Activated naive CD4-positive, alpha-beta T cell treated with anti-CD3 and anti-CD28 coated beads, Interleukin-2, amount 50 U/mL, for 16 hours (primary cell): ENCODE measurements around the gene POP4.
"Not testable (repeated sequence)": the region's sequence is repeated elsewhere in the genome, so short reads cannot be mapped to it uniquely, and the experiment has no call there.

Source experiments
- DNase-seq: peaks from one replicate; pipeline ENCODE4 v3.0.0-alpha.2; 2020

POP4 gene

DNA sequence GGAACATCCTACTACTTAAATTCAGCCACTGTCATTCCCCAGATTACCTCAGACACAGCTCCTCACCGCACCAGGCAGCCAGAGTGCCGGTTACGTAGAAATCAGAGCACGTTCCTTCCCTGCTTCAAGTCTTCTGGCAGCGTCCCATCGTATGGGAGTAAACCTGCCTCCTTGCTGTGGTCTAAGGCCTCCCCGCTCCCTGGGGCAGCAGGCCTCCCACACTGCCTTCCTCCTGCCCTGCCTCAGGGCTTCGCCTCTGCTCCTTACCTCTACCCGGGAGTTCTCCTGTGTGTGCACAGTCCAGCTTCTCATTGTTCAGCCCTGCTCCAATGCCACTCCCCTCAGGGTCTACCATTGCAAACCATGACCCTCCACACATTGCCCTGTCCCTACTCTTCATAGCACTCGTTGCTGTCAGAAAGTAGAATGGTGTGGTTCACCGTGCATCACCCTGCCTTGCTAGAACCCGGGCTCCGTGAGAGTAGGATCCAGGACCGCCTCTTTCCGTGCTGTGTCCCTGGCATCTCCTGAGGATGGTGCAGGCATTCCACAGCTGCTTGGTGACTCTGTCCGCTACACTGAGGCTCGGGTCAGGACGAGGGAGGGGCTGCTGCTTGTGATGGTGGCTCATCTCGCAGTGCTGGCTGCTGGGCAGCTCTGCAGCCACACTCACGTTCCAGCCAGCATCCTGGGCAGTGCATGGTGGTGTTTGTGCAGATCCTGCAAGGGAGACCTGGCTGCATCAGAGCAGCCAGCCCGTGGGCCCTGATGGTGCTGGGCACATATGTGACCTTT lies 6.9 kb downstream of the POP4 start:
- DNase-seq, result no peak

DNA sequence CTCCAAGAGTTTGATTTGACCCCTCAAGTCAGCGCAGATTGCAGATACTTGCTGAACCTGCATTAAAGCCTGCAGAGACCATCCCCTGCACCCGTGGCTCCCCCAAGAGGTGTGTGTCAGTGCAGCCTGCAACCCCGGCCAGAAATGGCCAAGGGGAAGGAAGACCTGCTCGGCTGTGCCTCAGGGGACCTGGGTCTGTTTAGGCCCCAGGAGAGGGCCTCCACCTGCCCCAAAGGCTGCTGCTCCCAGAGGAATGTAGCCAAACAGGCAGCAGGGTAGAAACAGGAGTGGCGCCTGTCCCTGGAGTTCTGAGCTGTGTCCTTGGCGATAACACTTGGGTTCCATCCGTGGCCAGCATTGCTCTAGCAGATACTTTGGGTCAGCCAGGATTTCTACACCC lies 8.0 kb downstream of the POP4 start:
- no peak for DNase-seq

DNA sequence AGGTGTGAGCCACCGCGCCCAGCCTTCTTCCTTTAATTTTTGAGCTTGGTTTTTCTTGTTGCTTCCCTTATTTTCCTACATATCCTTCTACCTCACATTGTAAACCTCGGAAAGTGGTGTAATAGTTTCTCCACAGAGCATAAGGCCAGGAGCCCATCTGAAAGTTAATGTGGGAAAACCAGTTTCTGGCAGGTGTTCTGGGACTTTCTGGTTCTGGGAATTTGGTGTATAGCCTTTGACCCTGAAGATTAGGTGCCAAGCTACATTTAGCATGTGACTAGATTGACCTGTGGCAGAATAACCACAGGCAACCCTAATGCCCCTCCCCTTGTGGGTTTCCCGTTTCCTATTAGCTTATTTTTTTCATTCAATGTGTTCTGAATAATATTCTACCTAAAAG lies 8.7 kb downstream of the POP4 start:
- DNase-seq, result no peak

- DNase-seq, result no peak
Observed at GRCh38 chr19:29615891-29616425, 9.9 kb downstream of the POP4 start.

DNA sequence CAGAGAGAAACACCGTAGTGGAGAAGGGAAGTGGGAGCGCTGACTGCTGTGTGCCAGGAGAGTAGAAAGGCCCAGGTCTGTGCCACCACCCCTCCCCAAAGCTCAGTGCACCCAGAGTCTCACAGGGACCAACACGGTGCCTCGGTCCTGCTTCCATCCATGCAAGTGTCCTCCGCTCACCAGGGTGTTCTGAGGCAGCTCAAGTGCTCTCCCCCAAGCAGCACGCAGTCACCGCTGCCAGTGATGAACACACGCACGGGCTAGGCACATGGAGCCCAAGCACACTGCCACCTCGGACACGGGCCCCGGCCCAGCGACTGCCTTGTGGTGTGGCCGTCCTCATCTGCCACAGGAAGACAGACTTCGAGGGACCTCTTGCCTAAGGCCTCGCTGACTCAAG lies 10.5 kb downstream of the POP4 start:
- DNase-seq, result no peak

DNA sequence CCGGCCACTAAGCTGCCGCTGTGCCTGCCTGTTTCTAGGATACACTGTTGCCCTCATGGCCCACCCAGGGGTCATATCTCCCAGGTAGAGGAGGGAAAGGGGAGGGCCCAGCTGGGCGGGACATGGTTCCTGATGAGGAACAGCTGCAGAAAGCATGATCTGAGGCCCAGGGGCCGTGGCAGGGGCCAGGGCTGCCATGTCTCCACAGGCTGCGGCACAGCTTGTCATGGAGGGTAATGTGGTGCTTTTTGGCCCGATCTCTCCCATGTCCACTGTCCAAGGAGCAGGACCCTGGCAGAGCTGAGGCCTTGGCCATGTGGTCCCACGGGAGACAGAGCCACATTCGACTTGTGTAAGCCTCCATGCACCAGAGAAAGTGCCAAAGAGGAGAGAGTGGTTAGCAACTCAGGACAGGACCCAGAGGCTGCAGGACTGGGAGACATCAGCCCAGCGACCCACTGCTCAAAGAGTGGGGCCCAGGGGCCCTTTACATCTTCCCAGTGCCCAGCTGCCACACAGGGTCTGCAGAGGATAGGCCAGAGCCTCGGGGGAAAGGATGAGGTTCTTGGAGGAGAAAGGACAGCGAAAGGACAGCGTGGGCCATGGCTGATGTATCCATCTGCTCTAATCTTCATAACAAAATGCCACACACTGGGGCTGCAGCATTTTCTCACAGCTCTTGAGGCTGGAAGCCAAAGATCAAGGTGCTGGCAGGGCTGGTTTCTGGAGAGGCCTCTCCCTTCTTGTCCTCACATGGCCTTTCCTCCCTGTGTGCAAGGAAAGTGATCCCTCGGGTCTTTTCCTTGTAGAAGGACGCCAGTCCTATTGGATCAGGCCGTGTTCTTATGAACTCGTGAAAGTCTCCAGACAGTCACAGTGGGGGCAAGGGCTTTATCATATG lies 11.5 kb downstream of the POP4 start:
- DNase-seq, result no peak

DNA sequence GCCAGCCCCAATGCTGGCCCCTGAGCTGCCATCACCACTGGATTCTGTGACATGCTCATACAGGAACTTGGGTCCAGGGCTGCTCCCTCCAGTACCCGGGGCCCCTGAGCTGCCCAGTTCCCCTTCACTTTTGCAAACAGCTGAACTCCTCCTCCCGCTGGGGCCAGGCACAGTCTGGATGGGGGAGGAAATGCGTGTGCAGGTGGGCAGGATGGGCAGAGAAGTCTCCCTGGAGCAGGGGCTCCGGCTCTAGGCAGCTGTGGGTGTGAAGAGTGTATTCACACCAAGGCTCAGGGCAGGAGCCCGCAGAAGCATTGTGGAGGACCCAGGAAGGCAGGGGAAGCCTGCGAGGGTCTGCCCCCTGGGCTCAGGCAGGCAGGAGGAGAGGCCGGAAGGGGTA lies 12.4 kb downstream of the POP4 start:
- DNase-seq, result no peak

GRCh38 chr19:29618871-29619270 lies 12.8 kb downstream of the POP4 start:
- no peak for DNase-seq

- peak; percentile 30 for DNase-seq
Observed at GRCh38 chr19:29620931-29621351, 14.9 kb downstream of the POP4 start.

DNA sequence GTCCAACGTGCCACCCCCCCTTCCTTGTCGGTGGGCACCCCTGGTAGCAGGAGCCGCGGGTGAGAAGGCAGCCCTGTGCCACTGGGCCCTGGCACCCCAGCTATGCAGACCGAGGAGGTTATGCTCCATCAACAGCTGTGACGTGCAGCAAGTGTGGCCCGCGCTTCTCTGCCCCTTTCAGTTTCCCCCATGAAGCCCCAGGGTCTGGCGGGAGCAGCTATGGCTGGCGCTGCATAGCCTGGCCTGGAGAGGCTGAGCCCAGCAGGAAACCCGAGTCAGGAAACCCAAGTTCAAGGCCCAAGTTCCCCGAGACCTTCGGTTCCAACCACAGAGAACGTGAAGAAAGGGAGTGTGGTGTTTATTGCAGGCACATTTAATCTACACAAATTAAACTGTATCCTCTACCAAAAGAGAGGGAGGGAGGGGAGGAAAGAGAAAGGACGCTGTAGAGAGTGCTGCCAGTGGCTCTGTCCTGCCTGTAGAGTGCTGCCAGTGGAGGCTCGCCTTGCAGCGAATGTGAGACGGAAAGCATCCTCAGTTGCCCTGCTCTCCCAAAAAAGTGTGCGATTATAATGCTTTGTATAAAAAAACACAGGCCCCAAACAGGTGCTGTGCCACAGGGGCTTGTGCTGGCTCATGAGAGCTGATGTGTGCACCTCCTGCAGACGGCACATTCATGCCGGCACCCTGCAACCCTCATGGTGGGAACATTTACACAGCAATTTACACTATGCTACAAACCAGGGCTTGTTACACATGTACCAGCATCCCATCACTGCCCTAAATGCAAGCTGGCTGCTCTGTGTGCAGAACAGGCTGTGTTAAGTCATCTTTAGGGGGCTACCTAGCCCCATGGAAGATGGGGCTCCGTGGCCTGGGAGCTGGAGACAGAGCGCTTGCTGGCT lies 16.3 kb downstream of the POP4 start:
- DNase-seq, result no peak

DNA sequence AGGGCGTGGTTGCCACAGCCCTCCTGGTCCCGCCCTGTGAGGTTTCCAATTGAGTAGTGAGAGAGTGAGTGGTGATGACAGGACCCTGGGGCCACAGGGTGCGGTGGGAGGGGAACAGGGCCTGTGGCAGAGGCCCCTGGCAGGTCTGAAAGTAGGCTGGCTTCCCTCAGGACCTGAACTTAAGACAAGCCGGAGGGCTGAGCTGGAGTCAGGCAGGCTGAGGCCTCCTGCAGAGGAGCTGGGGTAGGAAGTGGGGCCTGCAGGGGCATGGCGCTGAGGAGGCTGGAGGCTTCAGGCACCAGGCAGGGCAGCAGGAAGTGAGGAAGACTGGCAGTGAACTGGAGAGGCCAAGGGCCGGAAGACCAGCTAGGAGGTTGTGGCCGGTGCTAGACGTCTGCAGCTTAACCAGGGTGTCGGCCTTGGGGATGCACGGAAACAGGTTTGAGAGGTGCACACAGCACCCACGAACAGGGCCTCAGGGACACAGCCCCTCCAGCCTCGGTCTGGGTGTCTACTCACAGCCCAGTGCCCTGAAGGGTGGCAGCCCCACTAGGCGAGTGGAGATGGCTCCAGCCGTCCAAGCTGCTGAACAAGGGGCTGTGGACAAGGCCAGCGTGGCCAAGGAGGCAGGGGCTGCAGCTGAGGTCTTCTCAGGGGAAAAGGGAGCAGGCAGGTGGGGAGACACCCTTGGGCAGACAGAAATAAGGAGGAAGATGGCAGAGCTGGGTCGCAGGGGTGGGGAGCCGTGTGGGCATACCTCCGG lies 17.8 kb downstream of the POP4 start:
- DNase-seq, result no peak

DNA sequence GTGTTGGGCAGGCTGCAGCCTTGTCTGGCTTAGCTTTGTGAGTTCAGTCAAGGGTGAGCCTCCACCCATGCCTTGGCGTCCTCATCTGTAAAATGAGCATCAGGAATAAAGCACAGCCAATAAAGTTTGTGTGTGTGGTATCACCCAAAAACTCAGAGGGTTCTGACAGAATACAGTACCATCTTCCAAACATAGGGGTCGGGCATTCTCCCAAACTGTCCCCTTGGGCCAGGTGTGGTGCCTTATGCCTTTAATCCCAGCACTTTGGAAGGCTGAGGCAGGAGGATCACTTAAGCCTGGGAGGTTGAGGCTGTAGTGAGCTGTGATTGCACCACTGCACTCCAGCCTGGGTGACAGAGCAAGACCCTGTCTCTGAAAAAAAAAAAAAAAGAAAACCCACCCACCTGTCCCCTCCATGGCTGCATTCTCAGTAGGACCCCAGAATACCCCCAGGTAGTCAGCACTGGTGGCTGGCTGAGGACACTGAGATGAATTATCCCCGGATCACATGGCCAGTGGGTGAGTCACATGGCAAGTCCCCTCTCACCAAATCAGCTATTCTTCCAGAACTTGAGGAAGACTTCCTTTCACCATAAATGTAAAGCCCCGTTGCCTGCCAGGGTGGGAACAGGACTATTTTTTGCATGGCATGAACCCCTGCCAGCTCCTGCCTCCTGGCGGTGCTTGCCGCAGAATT lies 18.6 kb downstream of the POP4 start:
- no peak for DNase-seq

GRCh38 chr19:29625186-29625651 lies 19.1 kb downstream of the POP4 start:
- no peak for DNase-seq

- no peak for DNase-seq
Observed at GRCh38 chr19:29626386-29626785, 20.3 kb downstream of the POP4 start.

DNA sequence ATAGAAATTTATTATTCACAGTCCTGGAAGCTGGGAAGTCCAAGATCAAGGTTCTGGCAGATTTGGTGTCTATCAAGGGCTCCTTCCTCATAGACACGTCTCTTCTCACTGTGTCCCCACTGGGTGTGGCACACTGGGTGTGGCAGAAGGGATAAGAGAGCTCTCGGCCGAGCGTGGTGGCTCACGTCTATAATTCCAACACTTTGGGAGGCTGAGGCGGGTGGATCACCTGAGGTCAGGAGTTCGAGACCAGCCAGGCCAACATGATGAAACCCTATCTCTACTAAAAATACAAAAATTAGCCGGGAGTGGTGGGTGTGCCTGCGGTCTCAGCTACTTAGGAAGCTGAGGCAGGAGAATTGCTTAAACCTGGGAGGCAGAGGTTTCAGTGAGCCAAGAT lies 20.7 kb downstream of the POP4 start:
- DNase-seq, result not testable (repeated sequence)

DNA sequence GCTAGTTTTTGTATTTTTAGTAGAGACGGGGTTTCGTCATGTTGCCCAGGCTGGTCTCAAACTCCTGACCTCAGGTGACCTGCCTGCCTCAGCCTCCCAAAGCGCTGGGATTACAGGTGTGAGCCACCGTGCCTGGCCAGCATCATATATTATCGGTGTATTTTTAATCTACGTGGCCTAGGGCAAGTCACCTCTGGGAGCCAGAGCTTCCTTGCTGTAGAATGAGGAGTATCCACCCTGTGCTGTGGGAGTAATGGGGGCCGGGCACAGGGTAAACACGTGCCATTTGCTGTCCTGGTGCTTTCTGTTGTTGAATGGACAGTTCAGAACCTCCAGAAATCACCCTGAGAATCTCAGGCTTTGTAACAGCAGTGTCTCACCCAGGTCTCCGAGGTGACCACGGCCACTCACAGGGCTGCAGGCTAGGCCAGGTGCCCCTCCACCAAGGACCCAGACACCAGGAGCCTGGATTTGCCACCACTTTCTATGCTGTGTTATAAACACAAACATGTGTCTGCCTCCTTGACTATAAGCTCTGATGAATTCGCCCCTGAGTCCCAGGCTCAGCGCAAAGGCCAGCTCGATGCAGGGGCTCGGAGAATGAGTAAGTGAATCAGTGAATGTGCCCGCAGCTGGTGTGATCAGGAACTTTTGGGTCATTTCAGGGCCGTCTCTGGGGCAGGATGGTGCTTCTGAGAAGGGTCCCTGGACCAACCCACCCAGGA lies 22.7 kb downstream of the POP4 start:
- no peak for DNase-seq

GRCh38 chr19:29629836-29630534 lies 23.9 kb downstream of the POP4 start:
- no peak for DNase-seq

GRCh38 chr19:29630655-29631054 lies 24.6 kb downstream of the POP4 start:
- DNase-seq, result no peak

DNA sequence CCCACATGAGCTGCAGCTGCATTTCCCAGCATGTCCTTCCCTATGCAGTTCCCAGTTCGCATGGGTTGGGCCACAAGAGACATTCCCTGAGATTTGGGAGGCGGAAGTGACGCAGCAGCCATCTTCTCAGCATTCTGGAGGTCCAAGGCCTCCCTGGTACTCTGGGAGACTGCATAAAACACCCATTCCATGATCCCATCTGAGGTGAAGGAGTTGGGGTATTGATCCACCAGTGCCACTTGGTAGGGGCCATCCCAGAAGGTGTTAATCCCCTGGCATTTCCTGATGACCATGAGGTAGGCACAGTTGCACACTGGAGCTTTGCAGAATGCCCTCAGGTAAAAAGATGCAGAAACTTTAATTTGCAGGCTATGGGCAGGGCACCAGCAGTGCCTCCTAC lies 25.4 kb downstream of the POP4 start:
- no peak for DNase-seq

- no peak for DNase-seq
Observed at GRCh38 chr19:29634002-29634401, 27.9 kb downstream of the POP4 start.
